ENCODE data around the gene DNAAF3. TPM values are rescaled to one million over a fixed set of nuclear protein-coding genes. Genes with fewer than 3 reads are reported as not detected.
"Not testable (repeated sequence)": the region's sequence is repeated elsewhere in the genome, so short reads cannot be mapped to it uniquely, and the experiment has no call there.

Gene DNAAF3
- total and polyA plus RNA-seq, 9 donors, result 0.16 to 34.8 (median 1.0) TPM; not detected in 2

DNA sequence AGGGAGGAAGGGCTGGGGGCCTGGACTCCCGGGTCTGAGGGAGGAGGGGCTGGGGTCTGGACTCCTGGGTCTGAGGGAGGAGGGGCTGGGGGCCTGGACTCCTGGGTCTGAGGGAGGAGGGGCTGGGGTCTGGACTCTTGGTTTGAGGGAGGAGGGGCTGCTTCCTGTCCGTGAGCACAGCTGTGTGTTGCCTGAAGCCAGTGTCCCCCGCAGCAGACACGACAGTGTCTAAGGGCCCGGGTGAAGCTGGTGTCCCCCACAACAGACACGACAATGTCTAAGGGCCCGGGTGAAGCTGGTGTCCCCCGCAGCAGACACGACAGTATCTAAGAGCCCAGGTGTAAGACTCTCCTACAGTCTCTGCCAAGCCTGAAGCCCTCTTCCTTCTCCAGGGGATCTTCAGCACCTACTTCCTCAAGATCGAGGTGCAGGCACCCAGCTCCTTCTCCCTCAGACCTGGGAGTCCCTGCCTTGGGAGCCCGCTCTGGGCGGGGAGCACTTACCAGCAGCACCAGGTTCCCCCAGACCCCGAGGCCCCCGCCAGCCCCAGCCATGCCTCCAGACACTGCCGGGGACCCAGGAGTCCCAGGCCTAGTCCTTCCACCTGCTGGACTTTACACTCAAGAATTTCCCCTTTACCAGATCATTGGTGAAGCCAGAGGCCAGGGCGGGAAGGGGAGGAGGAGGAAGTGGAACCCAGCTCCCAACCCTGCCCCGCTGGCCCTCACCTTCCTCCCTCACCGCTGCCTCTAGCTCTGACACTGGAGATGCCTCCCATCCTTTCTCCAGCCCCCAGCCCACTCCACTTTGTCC lies 42.7 kb upstream of the DNAAF3 start, which contains the start of gene PTPRH:
Gene PTPRH, minus strand, starts transcription at position 622 of the 813 bp plus-strand sequence. Its CDS starts 68 bp downstream, at position 554.
- intact Hi-C loops (cut with DNase I), result no loop called here
- WGBS, 3 donors, result 39 to 47% (median 40%) methylated on average over 17 of the region's 18 CpGs
- no peak within 1 kb of the TSS for H3K4me3 ChIP-seq
- H3K36me3 ChIP-seq, result no peaks in the 10 kb centered on the region
- TF ChIP-seq, protein P1, sequence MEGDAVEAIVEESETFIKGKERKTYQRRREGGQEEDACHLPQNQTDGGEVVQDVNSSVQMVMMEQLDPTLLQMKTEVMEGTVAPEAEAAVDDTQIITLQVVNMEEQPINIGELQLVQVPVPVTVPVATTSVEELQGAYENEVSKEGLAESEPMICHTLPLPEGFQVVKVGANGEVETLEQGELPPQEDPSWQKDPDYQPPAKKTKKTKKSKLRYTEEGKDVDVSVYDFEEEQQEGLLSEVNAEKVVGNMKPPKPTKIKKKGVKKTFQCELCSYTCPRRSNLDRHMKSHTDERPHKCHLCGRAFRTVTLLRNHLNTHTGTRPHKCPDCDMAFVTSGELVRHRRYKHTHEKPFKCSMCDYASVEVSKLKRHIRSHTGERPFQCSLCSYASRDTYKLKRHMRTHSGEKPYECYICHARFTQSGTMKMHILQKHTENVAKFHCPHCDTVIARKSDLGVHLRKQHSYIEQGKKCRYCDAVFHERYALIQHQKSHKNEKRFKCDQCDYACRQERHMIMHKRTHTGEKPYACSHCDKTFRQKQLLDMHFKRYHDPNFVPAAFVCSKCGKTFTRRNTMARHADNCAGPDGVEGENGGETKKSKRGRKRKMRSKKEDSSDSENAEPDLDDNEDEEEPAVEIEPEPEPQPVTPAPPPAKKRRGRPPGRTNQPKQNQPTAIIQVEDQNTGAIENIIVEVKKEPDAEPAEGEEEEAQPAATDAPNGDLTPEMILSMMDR (IDR thresholded peaks at IDR 0.05), result no peak
- TF ChIP-seq EP300 (IDR thresholded peaks at IDR 0.05) (no peak), POLR2A (IDR thresholded peaks at IDR 0.05) (no peak)
- peaks cover 0 to 4% of the 10 kb centered on the region in 2 donors for H3K9me3 ChIP-seq
- DNase-seq, result no peak
- no peaks in the 10 kb centered on the region for H3K27me3 ChIP-seq
- H3K4me1 ChIP-seq (ENCODE audit: insufficient read depth), result peaks cover 4% of the 10 kb centered on the region
- no peak within 1 kb of the TSS for H3K27ac ChIP-seq

DNA sequence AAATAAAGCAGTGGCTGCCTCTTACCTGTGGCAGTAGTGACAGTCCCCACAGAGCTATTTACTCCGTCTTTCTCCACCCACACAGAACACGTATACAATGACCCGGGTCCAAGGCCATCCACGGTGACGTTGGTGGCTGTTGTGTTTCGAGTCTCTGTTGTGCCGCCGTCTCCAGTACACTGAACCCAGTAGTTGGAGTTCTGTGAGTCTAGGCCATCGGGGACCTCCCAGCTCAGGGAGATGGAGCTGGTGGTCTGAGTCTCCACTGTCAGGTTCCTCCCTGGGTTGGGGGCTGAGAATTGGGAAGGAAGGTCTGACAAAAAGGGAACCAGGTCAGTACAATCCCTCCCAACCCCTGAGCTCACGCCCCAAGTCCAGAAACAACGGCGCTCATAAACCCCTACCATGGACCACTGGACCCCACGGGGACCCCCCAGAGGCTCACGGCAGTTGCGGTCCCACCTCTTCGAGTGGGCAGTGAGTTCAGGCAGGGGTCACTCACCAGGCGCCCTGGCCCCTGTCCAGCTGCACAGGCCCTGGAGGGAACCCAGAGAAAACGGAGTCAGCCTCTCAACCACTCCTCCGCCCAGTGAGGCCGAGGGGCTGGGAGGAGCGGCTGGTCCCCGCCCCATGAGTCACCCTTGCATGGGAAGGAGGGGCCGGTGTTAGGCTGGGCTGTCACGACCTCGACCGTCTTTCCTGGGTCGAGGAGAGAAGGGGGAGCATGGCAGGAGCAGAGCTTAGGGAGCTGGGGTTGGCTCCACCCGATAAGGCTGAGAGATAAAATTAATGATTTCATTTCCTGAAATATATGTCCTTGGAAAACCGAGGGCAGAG lies 40.5 kb upstream of the DNAAF3 start:
- H3K36me3 ChIP-seq, result no peaks in the 10 kb centered on the region
- TF ChIP-seq EP300 (IDR thresholded peaks at IDR 0.05), result no peak
- no peak for TF ChIP-seq POLR2A (IDR thresholded peaks at IDR 0.05)
- TF ChIP-seq, protein P1 (IDR thresholded peaks at IDR 0.05), result no peak
- intact Hi-C loops (cut with DNase I), result no loop called here

DNA sequence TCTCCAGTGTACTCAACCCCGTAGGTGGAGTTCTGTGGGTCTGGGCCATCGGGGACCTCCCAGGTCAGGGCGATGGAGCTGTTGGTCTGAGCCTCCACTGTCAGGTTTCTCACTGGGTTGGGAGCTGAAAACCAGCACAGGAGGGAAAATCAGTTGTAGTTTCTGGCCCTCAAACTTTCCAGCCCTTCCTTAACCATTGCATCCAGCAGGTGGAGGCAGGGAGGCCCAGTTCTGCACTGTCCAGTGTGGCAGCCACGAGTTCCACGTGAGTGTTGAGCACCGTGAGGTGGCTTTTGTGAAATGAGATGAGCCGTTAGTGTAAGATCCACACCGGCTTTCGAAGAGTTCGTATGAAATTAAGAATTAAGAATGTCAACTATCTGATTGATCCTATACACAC lies 35.8 kb upstream of the DNAAF3 start:
- DNase-seq; H3K27me3 ChIP-seq; intact Hi-C loops (cut with DNase I); H3K27ac ChIP-seq; H3K4me1 ChIP-seq (ENCODE audit: insufficient read depth); H3K4me3 ChIP-seq; H3K36me3 ChIP-seq; H3K9me3 ChIP-seq: not testable (repeated sequence)
- WGBS, 3 donors, result 62 to 70% (median 67%) methylated on average over 10 of the region's 10 CpGs

More for the DNA sequence above, 40.5 kb upstream of the DNAAF3 start:
- Histone ChIP-seq H3K9me3 (no peaks in the 10 kb centered on the region), H3K27ac (no peak overlapping the region), H3K4me3 (peak overlapping the region; percentile 26), H3K27me3 (no peaks in the 10 kb centered on the region), H3K4me1 (ENCODE audit: insufficient read depth) (peaks cover 4% of the 10 kb centered on the region)
- WGBS, 3 donors, result 14 to 16% (median 15%) methylated on average over 28 to 29 of the region's 29 CpGs
- DNase-seq, result peak; percentile 57 to 82 (median 73)

DNA sequence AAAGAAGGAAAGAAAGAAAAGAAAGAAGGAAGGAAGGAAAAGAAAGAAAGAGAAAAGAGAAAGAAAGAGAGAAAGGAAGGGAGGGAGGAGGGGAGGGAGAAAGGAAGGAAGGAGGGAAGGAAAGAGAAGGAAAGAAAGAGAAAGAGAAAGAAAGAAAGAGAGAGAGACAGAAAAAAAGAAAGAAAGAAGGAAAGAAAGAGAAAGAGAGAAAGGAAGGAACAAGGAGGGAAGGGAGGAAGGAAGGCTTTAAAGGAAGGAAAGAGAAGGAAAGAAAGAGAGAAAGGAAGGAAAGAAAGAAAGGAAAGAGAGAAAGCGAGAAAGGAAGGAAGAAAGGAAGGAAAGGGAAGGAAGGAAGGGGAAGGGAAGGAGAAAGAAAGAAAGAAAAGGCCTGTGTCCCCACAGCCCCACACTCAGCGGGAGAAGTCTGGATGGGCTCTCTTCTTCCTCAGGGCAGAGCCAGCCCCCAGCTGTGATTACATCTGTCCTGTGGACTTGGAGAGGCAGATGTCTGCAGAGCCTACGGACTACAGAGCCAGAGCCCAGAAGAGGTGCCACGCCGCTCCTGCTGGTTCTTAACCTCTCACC lies 33.3 kb upstream of the DNAAF3 start:
- intact Hi-C loops (cut with DNase I), result no loop called here
- 61 to 73% (median 62%) methylated on average over 5 of the region's 5 CpGs for WGBS, 3 donors
- DNase-seq, result no peak
- no peak overlapping the region for H3K4me3 ChIP-seq
- no peaks in the 10 kb centered on the region for H3K4me1 ChIP-seq (ENCODE audit: insufficient read depth)
- no peaks in the 10 kb centered on the region for H3K36me3 ChIP-seq
- TF ChIP-seq, protein P1 (IDR thresholded peaks at IDR 0.05), result no peak
- TF ChIP-seq EP300 (IDR thresholded peaks at IDR 0.05) (no peak), POLR2A (IDR thresholded peaks at IDR 0.05) (no peak)
- H3K27me3 ChIP-seq, result no peaks in the 10 kb centered on the region
- no peak overlapping the region for H3K27ac ChIP-seq
- H3K9me3 ChIP-seq, result no peaks in the 10 kb centered on the region
